Natural killer cell (primary cell): ENCODE results near the gene NLRP3. TPM values are rescaled to one million over a fixed set of nuclear protein-coding genes. Genes with fewer than 3 reads are reported as not detected.

Experiments
- ATAC-seq, 3 donors: fragments of 150-1000 bp in 2 of 3; fragments of 200-7000 bp in 1 of 3; cut with Tn5 transposase; 1 replicate in 1 of 3; 2 replicates in 2 of 3; pipeline ENCODE4 v1.10.0; 2021; ENCODE audit warnings: mild to moderate bottlenecking in 2 of 3, moderate library complexity in 2 of 3
- DNase-seq, 2 donors: peaks; one replicate each; pipeline versions ENCODE4 v3.0.0 to v3.0.0-alpha.2; 2013 to 2021; ENCODE audit warnings: mixed read lengths in 1 of 2
- H3K27ac ChIP-seq: one replicate; pipeline ENCODE4 v1.5.1; 2013; ENCODE audit warnings: mild to moderate bottlenecking, low read length
- H3K27me3 ChIP-seq: one replicate; pipeline ENCODE4 v1.6.1; 2013; ENCODE audit warnings: low read length; ENCODE audit not compliant: control insufficient read depth, insufficient read depth
- H3K36me3 ChIP-seq: one replicate; pipeline ENCODE4 v1.6.1; 2013; ENCODE audit warnings: low read length; ENCODE audit not compliant: control insufficient read depth, insufficient read depth
- H3K4me1 ChIP-seq: one replicate; pipeline ENCODE4 v1.6.1; 2013; ENCODE audit warnings: low read length; ENCODE audit not compliant: control insufficient read depth, insufficient read depth
- H3K4me3 ChIP-seq: one replicate; pipeline ENCODE4 v1.5.1; 2013; ENCODE audit warnings: low read length
- H3K9me3 ChIP-seq: one replicate; pipeline ENCODE4 v1.6.1; 2013; ENCODE audit warnings: low read length; ENCODE audit not compliant: control insufficient read depth, insufficient read depth
- H3K27ac Mint-ChIP-seq, 2 donors: one replicate each; pipeline ENCODE4 v1.8.0; 2022; ENCODE audit warnings: mild to moderate bottlenecking in 2 of 2, mixed read lengths in 2 of 2, moderate library complexity in 1 of 2
- H3K27me3 Mint-ChIP-seq, 2 donors: one replicate each; pipeline ENCODE4 v1.8.0; 2022; ENCODE audit warnings: low read depth in 2 of 2, mixed read lengths in 2 of 2
- H3K36me3 Mint-ChIP-seq: one replicate; pipeline ENCODE4 v1.8.0; 2022; ENCODE audit warnings: mixed read lengths
- H3K4me1 Mint-ChIP-seq, 2 donors: one replicate each; pipeline ENCODE4 v1.8.0; 2022; ENCODE audit warnings: mixed read lengths in 2 of 2
- H3K4me3 Mint-ChIP-seq: one replicate; pipeline ENCODE4 v1.8.0; 2022; ENCODE audit warnings: mild to moderate bottlenecking, moderate library complexity, mixed read lengths
- H3K9me3 Mint-ChIP-seq, 2 donors: one replicate each; pipeline ENCODE4 v1.8.0; 2022; ENCODE audit warnings: mixed read lengths in 2 of 2
- CTCF ChIP-seq: fragments of 200-600 bp; IDR thresholded peaks from one replicate; pipeline ENCODE4 v1.8.0; 2022; ENCODE audit warnings: antibody characterized with exemption
- WGBS: methylation state at CpG from one replicate; pipeline ENCODE4 v1.1.7; 2013; ENCODE audit warnings: missing lambda C conversion rate; ENCODE audit not compliant: insufficient coverage; 5-methylcytosine and 5-hydroxymethylcytosine counted together
- intact Hi-C: fragments of 100-400 bp; cut with micrococcal nuclease; formaldehyde crosslinking; loops from one replicate; pipeline ENCODE4 v1.14.2; 2022
- total RNA-seq, 4 donors: library from RNA; stranded (reverse); fragments of 120-200 nt in 1 of 4; gene quantifications; one replicate each; pipeline versions ENCODE4 v1.2.3 to v1.2.4, GENCODE V29; 2013 to 2022

NLRP3 gene
- total RNA-seq, 3 donors from 2014 or later (not counting 1 experiment from before 2014, with no cell fraction given): 11.3 to 34.1 (median 11.7) TPM

DNA sequence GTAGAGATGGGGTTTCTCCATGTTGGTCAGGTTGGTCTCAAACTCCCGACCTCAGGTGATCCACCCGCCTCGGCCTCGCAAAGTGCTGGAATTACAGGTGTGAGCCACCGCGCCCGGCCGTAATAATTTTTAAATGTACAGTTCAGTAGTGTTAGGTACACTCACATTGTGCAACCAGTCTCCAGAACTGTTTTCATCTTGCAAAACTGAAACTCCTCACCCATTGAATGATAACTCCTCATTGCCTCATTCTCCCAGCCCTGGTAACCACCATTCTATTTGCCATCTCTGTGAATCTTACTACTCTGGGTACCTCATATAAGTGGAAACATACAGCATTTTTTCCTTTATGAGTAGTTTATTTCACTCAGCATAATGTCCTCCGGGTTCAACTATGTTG lies 3.4 kb downstream of the NLRP3 start:
- intact Hi-C loops: no loop called here
- ATAC-seq (no peak), DNase-seq (no peak)
- WGBS: 96% methylated on average over 9 of the region's 9 CpGs
- peaks cover 56 to 59% of the 10 kb centered on the region in 2 donors for H3K4me1 Mint-ChIP-seq
- no peak for TF ChIP-seq CTCF
- H3K9me3 Mint-ChIP-seq: no peaks in the 10 kb centered on the region
- no peaks in the 10 kb centered on the region for H3K9me3 ChIP-seq
- no peak overlapping the region for H3K27ac ChIP-seq
- H3K27me3 ChIP-seq: no peaks in the 10 kb centered on the region
- H3K4me1 ChIP-seq: peaks cover 21% of the 10 kb centered on the region
- H3K4me3 Mint-ChIP-seq: peak overlapping the region; percentile 45
- no peaks in the 10 kb centered on the region for H3K27me3 Mint-ChIP-seq
- no peak overlapping the region for H3K4me3 ChIP-seq
- H3K36me3 ChIP-seq: no peaks in the 10 kb centered on the region
- H3K27ac Mint-ChIP-seq: no peak overlapping the region
- peaks cover 13% of the 10 kb centered on the region for H3K36me3 Mint-ChIP-seq

- Histone ChIP-seq H3K27ac (no peak overlapping the region), H3K36me3 (no peaks in the 10 kb centered on the region), H3K4me1 (peaks cover 7% of the 10 kb centered on the region), H3K27me3 (no peaks in the 10 kb centered on the region), H3K9me3 (no peaks in the 10 kb centered on the region), H3K4me3 (no peak overlapping the region)
- DNase-seq (no peak), ATAC-seq (peak in 1 of 3 donors; percentile 24)
- H3K36me3 Mint-ChIP-seq: peaks cover 22% of the 10 kb centered on the region
- H3K27me3 Mint-ChIP-seq: no peaks in the 10 kb centered on the region
- 71% methylated on average over 2 of the region's 2 CpGs for WGBS
- peak overlapping the region in 1 of 2 donors; percentile 41 for H3K27ac Mint-ChIP-seq
- intact Hi-C loops: no loop called here
- no peak for TF ChIP-seq CTCF
- no peak overlapping the region for H3K4me3 Mint-ChIP-seq
- H3K9me3 Mint-ChIP-seq: no peaks in the 10 kb centered on the region
- H3K4me1 Mint-ChIP-seq: peaks cover 48 to 52% of the 10 kb centered on the region in 2 donors
Observed at GRCh38 chr1:247421074-247421473, 5.1 kb downstream of the NLRP3 start.

DNA sequence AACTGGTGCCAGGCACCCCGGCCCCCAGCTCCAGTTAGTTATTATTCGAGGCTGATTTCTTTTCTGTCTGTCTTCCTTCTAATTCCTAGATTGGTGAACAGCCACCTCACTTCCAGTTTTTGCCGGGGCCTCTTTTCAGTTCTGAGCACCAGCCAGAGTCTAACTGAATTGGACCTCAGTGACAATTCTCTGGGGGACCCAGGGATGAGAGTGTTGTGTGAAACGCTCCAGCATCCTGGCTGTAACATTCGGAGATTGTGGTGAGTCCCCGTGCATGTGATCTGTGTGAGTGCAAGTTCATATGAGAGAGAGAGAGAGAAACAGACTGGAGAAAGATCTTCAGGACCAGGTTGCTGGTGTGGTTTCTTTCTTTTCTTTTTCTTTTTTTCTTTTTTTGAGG lies 13.5 kb downstream of the NLRP3 start:
- Mint-ChIP-seq H3K27ac (no peak overlapping the region), H3K4me3 (no peak overlapping the region), H3K27me3 (no peaks in the 10 kb centered on the region), H3K9me3 (no peaks in the 10 kb centered on the region), H3K4me1 (peaks cover 5 to 18% of the 10 kb centered on the region in 2 donors), H3K36me3 (peaks cover 15% of the 10 kb centered on the region)
- intact Hi-C loops: no loop called here
- no peaks in the 10 kb centered on the region for H3K4me1 ChIP-seq
- no peak for ATAC-seq
- TF ChIP-seq CTCF: no peak
- no peaks in the 10 kb centered on the region for H3K36me3 ChIP-seq
- DNase-seq: no peak
- no peaks in the 10 kb centered on the region for H3K9me3 ChIP-seq
- no peak overlapping the region for H3K27ac ChIP-seq
- no peaks in the 10 kb centered on the region for H3K27me3 ChIP-seq
- WGBS: 90% methylated on average over 6 of the region's 6 CpGs
- H3K4me3 ChIP-seq: no peak overlapping the region

GRCh38 chr1:247430434-247430833 lies 14.5 kb downstream of the NLRP3 start:
- no peak for TF ChIP-seq CTCF
- H3K36me3 ChIP-seq: no peaks in the 10 kb centered on the region
- ATAC-seq (no peak), DNase-seq (no peak)
- WGBS: 38% methylated on average over 1 of the region's 1 CpG
- peaks cover 5 to 17% of the 10 kb centered on the region in 2 donors for H3K4me1 Mint-ChIP-seq
- no peaks in the 10 kb centered on the region for H3K4me1 ChIP-seq
- no peak overlapping the region for H3K27ac ChIP-seq
- peaks cover 12% of the 10 kb centered on the region for H3K36me3 Mint-ChIP-seq
- H3K9me3 ChIP-seq: no peaks in the 10 kb centered on the region
- no peak overlapping the region for H3K27ac Mint-ChIP-seq
- H3K27me3 ChIP-seq: no peaks in the 10 kb centered on the region
- no peak overlapping the region for H3K4me3 ChIP-seq
- no peaks in the 10 kb centered on the region for H3K27me3 Mint-ChIP-seq
- no peak overlapping the region for H3K4me3 Mint-ChIP-seq
- H3K9me3 Mint-ChIP-seq: no peaks in the 10 kb centered on the region
- intact Hi-C loops: no loop called here
